Mucosa of descending colon (tissue), 3 donors: Measurements from ENCODE around the gene OPRD1. TPM values are rescaled to one million over a fixed set of nuclear protein-coding genes. Genes with fewer than 3 reads are reported as not detected.
"Not testable (repeated sequence)": the region's sequence is repeated elsewhere in the genome, so short reads cannot be mapped to it uniquely, and the experiment has no call there.

ENCODE experiments used
- ATAC-seq: fragments of 200-7000 bp; cut with Tn5 transposase; one replicate; pipeline ENCODE4 v1.9.1; 2020; ENCODE audit warnings: mild to moderate bottlenecking, moderate library complexity
- DNase-seq, 3 donors: peaks; one replicate each; pipeline ENCODE4 v3.0.0-alpha.2; 2020
- H3K36me3 ChIP-seq: fragments of 200-600 bp; one replicate; pipeline ENCODE4 v1.8.0; 2021; ENCODE audit warnings: low read depth, mild to moderate bottlenecking
- H3K4me1 ChIP-seq: fragments of 200-600 bp; one replicate; pipeline ENCODE4 v1.8.0; 2021; ENCODE audit warnings: low read depth, mild to moderate bottlenecking
- H3K4me3 ChIP-seq: fragments of 200-600 bp; one replicate; pipeline ENCODE4 v1.8.0; 2021; ENCODE audit warnings: mild to moderate bottlenecking
- H3K9me3 ChIP-seq: fragments of 200-600 bp; one replicate; pipeline ENCODE4 v1.8.0; 2021; ENCODE audit warnings: mild to moderate bottlenecking
- intact Hi-C, 2 donors: fragments of 100-400 bp; cut with DNase I in 1 of 2; cut with micrococcal nuclease in 1 of 2; formaldehyde crosslinking; loops; one replicate each; pipeline versions ENCODE4 v1.11.0 to v1.11.1; 2022; cut with DNase I, micrococcal nuclease
- total RNA-seq, 3 donors: library from RNA; stranded (reverse); fragmentation: NEBNext Ultra II Directional in 2 of 3; extraction: Animal tissue kit (Norgen Biotek cat#: 25700) in 2 of 3; gene quantifications; one replicate each; pipeline versions ENCODE4 v1.2.1 to v1.2.4, GENCODE V29; 2021 to 2023
- TF ChIP-seq, protein P1 (sequence below): fragments of 200-600 bp; IDR thresholded peaks from one replicate; pipeline ENCODE4 v1.8.0; 2022; ENCODE audit warnings: antibody characterized with exemption, mild to moderate bottlenecking
- donor health status: DM: no; HTN: no; CAD: no; lungs with moderate emphysema.
- donor health status: DM: no; HTN: no; CAD: no.
- donor health status: DM: no; HTN: yes; CAD: no.

The OPRD1 gene
- total RNA-seq, 3 donors from 2014 or later, result 0.06 to 1.1 (median 0.48) TPM

DNA sequence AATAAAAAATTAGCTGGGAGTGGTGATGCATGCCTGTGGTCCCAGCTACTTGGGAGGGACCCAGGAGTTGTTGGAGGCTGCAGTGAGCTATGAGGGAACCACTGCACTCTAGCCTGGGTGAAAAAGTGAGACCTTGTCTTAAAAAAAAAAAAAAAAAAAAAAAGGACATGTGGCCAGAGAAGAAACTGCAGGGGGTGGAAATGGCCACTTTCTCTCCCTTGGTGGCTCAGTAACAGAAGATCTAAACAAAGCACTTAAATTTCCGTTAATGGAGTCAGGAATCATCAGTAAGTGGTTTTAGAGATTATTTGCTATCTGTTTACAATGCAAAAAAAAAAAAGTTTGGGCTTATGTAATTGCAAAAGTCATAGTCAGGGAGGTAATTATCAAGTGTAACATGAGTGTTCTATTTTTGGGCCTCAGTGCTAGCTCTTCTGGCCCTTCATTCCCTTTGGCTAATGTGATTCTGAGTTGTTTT lies 19.3 kb upstream of the OPRD1 start:
- Histone ChIP-seq H3K9me3 (no peaks in the 10 kb centered on the region), H3K4me3 (no peak overlapping the region), H3K4me1 (no peaks in the 10 kb centered on the region), H3K36me3 (no peaks in the 10 kb centered on the region)
- TF ChIP-seq, protein P1, sequence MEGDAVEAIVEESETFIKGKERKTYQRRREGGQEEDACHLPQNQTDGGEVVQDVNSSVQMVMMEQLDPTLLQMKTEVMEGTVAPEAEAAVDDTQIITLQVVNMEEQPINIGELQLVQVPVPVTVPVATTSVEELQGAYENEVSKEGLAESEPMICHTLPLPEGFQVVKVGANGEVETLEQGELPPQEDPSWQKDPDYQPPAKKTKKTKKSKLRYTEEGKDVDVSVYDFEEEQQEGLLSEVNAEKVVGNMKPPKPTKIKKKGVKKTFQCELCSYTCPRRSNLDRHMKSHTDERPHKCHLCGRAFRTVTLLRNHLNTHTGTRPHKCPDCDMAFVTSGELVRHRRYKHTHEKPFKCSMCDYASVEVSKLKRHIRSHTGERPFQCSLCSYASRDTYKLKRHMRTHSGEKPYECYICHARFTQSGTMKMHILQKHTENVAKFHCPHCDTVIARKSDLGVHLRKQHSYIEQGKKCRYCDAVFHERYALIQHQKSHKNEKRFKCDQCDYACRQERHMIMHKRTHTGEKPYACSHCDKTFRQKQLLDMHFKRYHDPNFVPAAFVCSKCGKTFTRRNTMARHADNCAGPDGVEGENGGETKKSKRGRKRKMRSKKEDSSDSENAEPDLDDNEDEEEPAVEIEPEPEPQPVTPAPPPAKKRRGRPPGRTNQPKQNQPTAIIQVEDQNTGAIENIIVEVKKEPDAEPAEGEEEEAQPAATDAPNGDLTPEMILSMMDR, result no peak
- no peak for ATAC-seq
- DNase-seq, result no peak
- intact Hi-C loops, result no loop called here

DNA sequence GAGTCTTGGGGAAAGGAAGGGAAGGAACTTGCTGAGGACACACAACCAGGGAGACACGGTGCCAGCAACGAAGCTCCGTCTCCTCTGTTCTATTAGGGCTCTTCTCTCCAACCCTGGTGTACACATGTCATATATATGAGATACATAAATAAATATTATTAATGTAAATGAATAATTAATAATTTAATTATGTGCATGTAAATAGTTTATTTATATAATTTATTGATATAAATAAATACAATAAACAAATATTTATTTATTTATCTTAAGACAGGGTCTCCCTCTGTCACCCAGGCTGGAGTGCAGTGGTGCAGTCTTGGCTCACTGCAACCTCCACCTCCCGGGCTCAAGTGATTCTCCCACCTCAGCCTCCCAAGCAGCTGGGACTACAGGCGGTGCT lies 17.4 kb upstream of the OPRD1 start:
- H3K4me3 ChIP-seq, H3K4me1 ChIP-seq, H3K36me3 ChIP-seq, intact Hi-C loops, H3K9me3 ChIP-seq, ATAC-seq, DNase-seq: not testable (repeated sequence)

DNA sequence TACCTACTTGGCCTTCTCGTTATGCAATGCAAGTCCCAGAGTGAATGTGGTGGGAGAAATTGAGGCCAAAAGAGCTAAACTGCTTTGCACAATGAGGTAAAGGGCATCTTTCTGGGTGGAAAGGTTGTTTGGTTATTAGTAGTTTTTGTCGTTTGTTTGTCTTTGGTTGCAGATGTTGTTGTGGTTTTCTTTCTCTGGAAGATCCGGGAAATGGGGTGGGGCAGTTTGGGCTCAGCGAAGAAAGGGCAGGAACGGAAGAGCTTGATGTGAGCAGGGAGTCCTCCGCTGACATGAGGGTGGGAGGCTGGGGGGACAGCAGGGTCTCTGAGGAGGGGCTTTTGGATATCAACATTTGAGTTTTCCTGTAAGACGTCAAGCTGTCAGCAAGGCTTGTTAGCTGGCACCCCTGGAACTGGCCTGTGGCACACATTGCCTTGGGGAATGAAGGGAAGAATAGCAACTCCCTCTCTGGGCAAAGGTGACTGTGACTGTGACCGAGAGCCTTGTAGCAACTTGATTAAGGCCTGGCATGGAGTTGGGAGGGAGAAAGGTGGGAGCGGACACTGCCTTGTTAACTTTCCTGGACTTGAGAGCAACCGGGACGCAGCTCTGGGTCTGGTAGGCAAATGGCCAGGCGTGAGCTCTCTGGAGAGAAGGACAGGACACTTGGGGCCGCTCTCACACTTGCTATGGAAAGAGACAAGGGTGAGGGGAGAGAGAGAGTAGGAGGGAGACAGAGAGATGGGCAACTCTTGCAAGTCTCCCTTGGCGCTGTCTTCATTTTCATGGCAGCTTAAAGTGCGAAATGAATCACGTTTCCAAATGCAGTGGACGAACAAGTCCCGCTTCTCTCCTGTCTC lies 15.4 kb upstream of the OPRD1 start:
- no peaks in the 10 kb centered on the region for H3K9me3 ChIP-seq
- no peaks in the 10 kb centered on the region for H3K36me3 ChIP-seq
- intact Hi-C loops, result no loop called here
- no peak overlapping the region for H3K4me3 ChIP-seq
- DNase-seq, result no peak
- H3K4me1 ChIP-seq, result no peaks in the 10 kb centered on the region
- ATAC-seq, result no peak
- TF ChIP-seq, protein P1, result no peak

DNA sequence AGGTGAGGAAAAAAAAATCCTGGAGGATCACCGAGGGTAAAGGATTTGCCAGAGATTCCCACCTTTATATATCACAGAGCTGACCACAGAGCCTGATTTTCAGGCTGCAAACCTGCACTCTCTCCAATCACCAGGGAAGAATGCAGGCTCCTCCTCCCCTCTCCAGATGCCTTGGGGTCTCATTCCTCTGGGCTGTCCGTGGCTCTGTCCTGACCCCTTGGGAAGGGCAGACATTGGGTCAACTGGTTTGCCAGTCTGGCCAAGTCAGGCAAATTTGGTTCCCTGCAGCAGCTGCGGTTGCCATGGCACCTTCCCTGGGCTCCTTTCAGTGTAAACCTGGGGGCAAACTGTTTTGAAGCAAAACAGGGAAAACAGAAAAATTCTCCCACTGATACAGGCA lies 11.6 kb upstream of the OPRD1 start:
- Histone ChIP-seq H3K36me3 (no peaks in the 10 kb centered on the region), H3K4me3 (no peak overlapping the region), H3K9me3 (no peaks in the 10 kb centered on the region), H3K4me1 (no peaks in the 10 kb centered on the region)
- no peak for ATAC-seq
- no peak for DNase-seq
- TF ChIP-seq, protein P1, result no peak
- intact Hi-C loops, result no loop called here

DNA sequence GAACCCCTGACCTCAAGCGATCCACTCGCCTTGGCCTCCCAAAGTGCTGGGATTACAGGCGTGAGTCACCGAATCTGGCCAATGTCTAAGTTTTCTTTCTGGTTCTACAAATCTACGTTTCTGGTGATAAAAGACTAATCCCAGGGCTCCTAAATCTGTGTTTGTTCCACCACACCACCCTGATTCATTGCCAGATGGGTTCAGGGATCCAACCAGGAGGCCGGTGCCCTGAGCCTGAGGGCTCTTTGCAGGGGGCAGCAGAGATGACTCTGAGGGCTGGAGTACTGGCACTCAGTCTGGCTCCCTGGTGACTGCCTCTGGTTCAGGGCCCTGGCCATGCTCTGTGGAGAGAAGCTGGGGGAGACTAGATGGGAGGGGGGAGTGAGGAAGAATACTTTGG lies 10.5 kb upstream of the OPRD1 start:
- ATAC-seq (no peak), DNase-seq (no peak)
- TF ChIP-seq, protein P1, result no peak
- intact Hi-C loops, result no loop called here
- Histone ChIP-seq H3K4me1 (no peaks in the 10 kb centered on the region), H3K4me3 (no peak overlapping the region), H3K36me3 (no peaks in the 10 kb centered on the region), H3K9me3 (no peaks in the 10 kb centered on the region)

DNA sequence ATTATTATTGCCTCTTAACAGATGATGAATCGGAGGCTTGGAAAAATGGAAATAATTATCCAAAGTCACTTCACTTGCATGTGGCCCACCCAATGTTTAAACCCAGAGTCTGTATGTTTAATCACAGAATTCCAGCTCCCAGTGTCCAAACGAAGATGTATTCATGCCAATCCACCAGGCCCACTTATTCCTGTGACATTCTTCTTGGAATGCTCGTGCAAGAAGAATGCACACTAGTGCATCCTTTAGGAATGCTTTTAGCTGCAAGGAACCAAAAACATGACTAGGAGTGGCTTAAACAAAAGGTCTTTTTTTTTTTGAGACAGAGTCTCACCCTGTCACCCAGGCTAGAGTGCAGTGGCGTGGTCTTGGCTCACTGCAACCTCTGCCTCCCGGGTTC lies 8.9 kb upstream of the OPRD1 start:
- Histone ChIP-seq H3K9me3 (no peaks in the 10 kb centered on the region), H3K4me1 (no peaks in the 10 kb centered on the region), H3K4me3 (no peak overlapping the region), H3K36me3 (no peaks in the 10 kb centered on the region)
- ATAC-seq, result no peak
- no peak for DNase-seq
- intact Hi-C loops, result no loop called here
- TF ChIP-seq, protein P1, result no peak
